Upper lobe of left lung (tissue), 6 donors: ENCODE measurements around the gene DENND4C. TPM values are rescaled to one million over a fixed set of nuclear protein-coding genes. Genes with fewer than 3 reads are reported as not detected.
A peak's percentile ranks its signal among the peaks of the same experiment; 100 is the strongest.

ENCODE experiments used
- ATAC-seq, 2 donors: fragments of 200-7000 bp; cut with Tn5 transposase; one replicate each; pipeline ENCODE4 v1.9.1; 2022; ENCODE audit warnings: mild to moderate bottlenecking in 2 of 2, moderate library complexity in 2 of 2; ENCODE audit not compliant: low FRiP score in 2 of 2
- DNase-seq, 2 donors: peaks; one replicate each; pipeline ENCODE4 v3.0.0-alpha.2; 2019 to 2020
- H3K27ac ChIP-seq, 4 donors: fragments of 200-600 bp; sonication (generic); one replicate each; pipeline ENCODE4 v1.5.1; 2016 to 2019
- H3K27me3 ChIP-seq, 4 donors: fragments of 200-600 bp; sonication (generic); one replicate each; pipeline ENCODE4 v1.5.1; 2017 to 2019
- H3K36me3 ChIP-seq, 4 donors: fragments of 200-600 bp; sonication (generic); one replicate each; pipeline ENCODE4 v1.5.1; 2016 to 2019
- H3K4me1 ChIP-seq, 4 donors: fragments of 200-600 bp; sonication (generic); one replicate each; pipeline ENCODE4 v1.5.1; 2018 to 2019
- H3K4me3 ChIP-seq, 4 donors: fragments of 200-600 bp; sonication (generic); one replicate each; pipeline ENCODE4 v1.5.1; 2017 to 2019; ENCODE audit warnings: mild to moderate bottlenecking in 2 of 4, moderate library complexity in 1 of 4
- H3K9me3 ChIP-seq, 4 donors: fragments of 200-600 bp; sonication (generic); one replicate each; pipeline ENCODE4 v1.5.1; 2018 to 2019
- CTCF ChIP-seq, 6 experiments: fragments of 450-650 bp in 4 of 6; fragments of 200-600 bp in 2 of 6; sonication (generic) in 2 of 6; IDR thresholded peaks; one replicate each; pipeline ENCODE4 v1.5.1; 2016 to 2019; ENCODE audit warnings: antibody characterized with exemption in 6 of 6
- EP300 ChIP-seq, 4 donors: sonication (generic); formaldehyde crosslinking; IDR thresholded peaks; one replicate each; pipeline ENCODE4 v1.5.1; 2017; ENCODE audit warnings: antibody characterized with exemption in 4 of 4, control low read depth in 2 of 4
- POLR2A ChIP-seq, 4 donors: fragments of 450-650 bp; IDR thresholded peaks; one replicate each; pipeline ENCODE4 v1.5.1; 2016 to 2017; ENCODE audit warnings: antibody characterized with exemption in 4 of 4, mild to moderate bottlenecking in 2 of 4
- POLR2AphosphoS5 ChIP-seq, 2 donors: sonication (generic); formaldehyde crosslinking; IDR thresholded peaks; one replicate each; pipeline ENCODE4 v1.5.1; 2017; ENCODE audit warnings: antibody characterized with exemption in 2 of 2
- WGBS, 2 donors: methylation state at CpG; one replicate each; pipeline ENCODE4 v1.1.5; 2017 to 2018; 5-methylcytosine and 5-hydroxymethylcytosine counted together
- total RNA-seq, 6 donors: library from RNA; depleted of rRNA in 4 of 6; stranded (reverse); fragments of >200 nt in 4 of 6; gene quantifications; one replicate each; pipeline versions ENCODE4 v1.1.0 to v1.2.1, GENCODE V29; 2016 to 2021
- donor health status: DM: no; HTN: no; CAD: no; lungs with moderate emphysema.
- donor health status: DM: no; HTN: yes; CAD: no; lungs with severe emphysema.

DENND4C gene
- total RNA-seq, 6 donors from 2014 or later: 66.1 to 181 (median 108) TPM

- H3K4me1 ChIP-seq: peaks cover 16 to 44% (median 21%) of the 10 kb centered on the region in 4 donors
- H3K9me3 ChIP-seq: no peaks in the 10 kb centered on the region
- no peaks in the 10 kb centered on the region for H3K27me3 ChIP-seq
- ATAC-seq (no peak), DNase-seq (no peak)
- 9 to 13% methylated on average over 14 of the region's 14 CpGs for WGBS, 2 donors
- H3K36me3 ChIP-seq: no peaks in the 10 kb centered on the region
- peak overlapping the region; percentile 95 to 99 (median 98) for H3K27ac ChIP-seq
- peak overlapping the region; percentile 73 to 99 (median 88) for H3K4me3 ChIP-seq
- TF ChIP-seq POLR2AphosphoS5 (IDR thresholded peaks at IDR 0.05): no peak
- no peak for TF ChIP-seq EP300 (IDR thresholded peaks at IDR 0.05)
- no peak for TF ChIP-seq POLR2A (IDR thresholded peaks at IDR 0.05)
- no peak for TF ChIP-seq CTCF (IDR thresholded peaks at IDR 0.05)
Observed at GRCh38 chr9:19231904-19232822, 1.7 kb downstream of the DENND4C start.

- no peaks in the 10 kb centered on the region for H3K36me3 ChIP-seq
- H3K27me3 ChIP-seq: no peaks in the 10 kb centered on the region
- H3K9me3 ChIP-seq: no peaks in the 10 kb centered on the region
- TF ChIP-seq POLR2AphosphoS5 (IDR thresholded peaks at IDR 0.05) (no peak), EP300 (IDR thresholded peaks at IDR 0.05) (no peak), POLR2A (IDR thresholded peaks at IDR 0.05) (no peak), CTCF (IDR thresholded peaks at IDR 0.05) (no peak)
- ATAC-seq (no peak), DNase-seq (no peak)
- 13 to 15% methylated on average over 1 of the region's 1 CpG for WGBS, 2 donors
- H3K4me3 ChIP-seq: peak overlapping the region in 3 of 4 donors; percentile 73 to 99 (median 95)
- peaks cover 16 to 44% (median 22%) of the 10 kb centered on the region in 4 donors for H3K4me1 ChIP-seq
- H3K27ac ChIP-seq: peak overlapping the region in 2 of 4 donors; percentile 99
Observed at GRCh38 chr9:19232823-19233194, 2.3 kb downstream of the DENND4C start.

- peak overlapping the region in 2 of 4 donors; percentile 99 for H3K27ac ChIP-seq
- peaks cover 16 to 44% (median 22%) of the 10 kb centered on the region in 4 donors for H3K4me1 ChIP-seq
- H3K4me3 ChIP-seq: peak overlapping the region in 1 of 4 donors; percentile 95
- ATAC-seq (no peak), DNase-seq (no peak)
- H3K9me3 ChIP-seq: no peaks in the 10 kb centered on the region
- 79 to 80% methylated on average over 5 of the region's 5 CpGs for WGBS, 2 donors
- H3K27me3 ChIP-seq: no peaks in the 10 kb centered on the region
- no peak for TF ChIP-seq CTCF (IDR thresholded peaks at IDR 0.05)
- TF ChIP-seq POLR2AphosphoS5 (IDR thresholded peaks at IDR 0.05): no peak
- TF ChIP-seq POLR2A (IDR thresholded peaks at IDR 0.05): no peak
- no peak for TF ChIP-seq EP300 (IDR thresholded peaks at IDR 0.05)
- no peaks in the 10 kb centered on the region for H3K36me3 ChIP-seq
Observed at GRCh38 chr9:19233344-19233743, 2.9 kb downstream of the DENND4C start.

GRCh38 chr9:19239955-19240354 is 9.5 kb downstream of the DENND4C start:
- no peak overlapping the region for H3K27ac ChIP-seq
- DNase-seq (no peak), ATAC-seq (no peak)
- no peaks in the 10 kb centered on the region for H3K9me3 ChIP-seq
- TF ChIP-seq POLR2A (IDR thresholded peaks at IDR 0.05) (no peak), EP300 (IDR thresholded peaks at IDR 0.05) (no peak), POLR2AphosphoS5 (IDR thresholded peaks at IDR 0.05) (no peak), CTCF (IDR thresholded peaks at IDR 0.05) (no peak)
- H3K27me3 ChIP-seq: no peaks in the 10 kb centered on the region
- peaks cover 0 to 19% (median 9%) of the 10 kb centered on the region in 4 donors for H3K36me3 ChIP-seq
- H3K4me3 ChIP-seq: no peak overlapping the region
- peaks cover 0 to 11% (median 6%) of the 10 kb centered on the region in 4 donors for H3K4me1 ChIP-seq
